UCSD-AML1 (cell line): ENCODE results near the gene DRAXIN.

Experiments used
- DNase-seq: peaks from one replicate; lab custom pipeline; 2025; ENCODE audit not compliant: unreplicated experiment; lab: John Stamatoyannopoulos, UW

The DRAXIN gene

DNA sequence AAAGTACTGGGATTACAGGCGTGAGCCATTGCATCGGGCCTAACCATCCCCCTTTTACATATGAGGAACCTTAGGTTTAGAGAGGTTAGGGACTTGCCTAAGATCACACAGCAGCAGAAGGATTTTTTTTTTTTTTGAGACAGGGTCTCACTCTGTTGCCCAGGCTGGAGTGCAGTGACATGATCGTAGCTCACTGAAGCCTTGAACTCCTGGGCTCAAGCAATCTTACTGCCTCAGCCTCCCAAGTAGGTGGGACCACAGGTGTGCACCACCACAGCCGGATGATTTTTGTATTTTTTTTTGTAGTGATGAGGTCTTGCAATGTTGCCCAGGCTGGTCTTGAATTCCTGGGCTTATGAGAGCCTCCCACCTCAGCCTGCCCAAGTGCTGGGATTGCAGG is 68.3 kb downstream of the DRAXIN start:
- DNase-seq, result no peak

DNA sequence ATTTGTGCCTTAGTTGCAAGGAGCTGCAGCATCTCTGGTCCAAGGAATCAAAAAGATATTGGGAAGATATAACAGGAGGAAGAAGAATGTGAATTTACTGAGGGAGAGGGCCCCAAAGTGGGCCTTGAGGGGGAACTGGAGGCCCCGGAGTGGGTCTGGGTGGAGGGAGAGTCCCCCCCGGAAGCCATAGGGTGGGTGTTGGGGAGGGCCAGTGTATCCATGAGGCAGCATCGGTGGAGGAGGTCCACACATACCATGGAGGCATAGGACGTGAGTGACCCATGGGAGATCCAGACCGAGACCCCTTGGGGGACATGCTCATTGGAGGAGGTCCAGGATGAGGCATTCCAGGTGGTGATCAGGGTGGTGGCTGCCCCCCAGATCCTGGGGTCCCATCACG is 69.8 kb downstream of the DRAXIN start:
- DNase-seq, result no peak

DNA sequence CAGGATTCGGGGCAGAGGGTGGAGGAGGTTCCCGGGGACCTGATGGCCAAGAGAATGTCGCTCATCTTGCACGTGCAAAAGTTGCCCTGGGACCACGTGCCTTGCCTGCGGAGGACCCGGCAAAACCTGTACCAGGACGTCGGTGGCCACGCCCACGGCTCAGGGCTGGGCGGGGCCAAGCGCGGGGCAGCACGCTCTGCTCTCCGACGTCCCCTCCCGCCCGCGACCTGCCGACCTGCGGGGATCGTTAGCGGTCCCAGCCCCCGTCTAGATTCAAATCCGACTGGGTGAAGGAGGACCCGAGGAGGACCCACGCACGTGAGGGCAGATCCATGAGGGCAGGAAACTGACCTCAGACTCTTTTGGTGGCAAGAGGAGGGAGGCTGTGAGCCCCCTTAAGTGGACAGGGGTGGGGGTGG is 70.5 kb downstream of the DRAXIN start, which contains the start of gene C1orf167:
Gene C1orf167 (plus strand): TSS at position 206 of the 419 bp plus-strand sequence. CDS start 2,208 bp downstream, outside the sequence.
- no peak for DNase-seq

DNA sequence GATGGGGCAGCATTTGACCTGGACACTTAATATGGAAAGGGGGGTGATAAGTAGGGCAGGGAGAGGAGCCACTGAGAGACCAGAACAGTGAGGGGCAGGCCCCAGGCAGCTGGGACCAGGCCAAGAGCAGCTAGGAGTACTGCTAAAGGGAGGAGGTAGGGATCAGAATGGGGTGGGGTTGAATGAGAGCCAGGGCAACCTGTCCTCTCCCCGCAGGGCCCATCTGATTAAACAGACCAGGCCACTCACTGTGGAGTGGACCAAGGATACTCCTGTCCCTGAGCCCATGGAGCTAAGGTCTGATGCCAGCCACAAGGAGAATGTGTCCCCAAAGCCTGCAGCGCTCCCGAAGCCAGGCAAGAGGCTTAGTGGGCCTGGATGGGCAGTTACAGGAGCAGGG is 72.6 kb downstream of the DRAXIN start:
- no peak for DNase-seq

DNA sequence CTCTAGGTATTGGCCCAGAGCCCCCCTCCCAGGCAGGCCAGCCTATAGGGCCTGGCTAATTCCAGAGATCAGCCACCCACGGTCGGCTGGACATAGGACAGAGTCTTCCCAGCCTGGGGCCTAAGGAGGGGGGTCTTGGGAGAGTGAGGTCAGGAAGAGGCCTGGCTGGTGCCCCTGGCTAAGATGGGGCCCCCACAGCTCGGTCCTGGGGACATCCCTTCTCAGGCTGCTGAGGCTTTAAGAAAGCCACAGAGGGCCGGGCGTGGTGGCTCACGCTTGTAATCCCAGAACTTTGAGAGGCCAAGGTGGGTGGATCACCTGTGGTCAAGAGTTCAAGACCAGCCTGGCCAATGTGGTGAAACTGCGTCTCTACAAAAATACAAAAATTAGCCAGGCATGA is 73.0 kb downstream of the DRAXIN start:
- no peak for DNase-seq

DNA sequence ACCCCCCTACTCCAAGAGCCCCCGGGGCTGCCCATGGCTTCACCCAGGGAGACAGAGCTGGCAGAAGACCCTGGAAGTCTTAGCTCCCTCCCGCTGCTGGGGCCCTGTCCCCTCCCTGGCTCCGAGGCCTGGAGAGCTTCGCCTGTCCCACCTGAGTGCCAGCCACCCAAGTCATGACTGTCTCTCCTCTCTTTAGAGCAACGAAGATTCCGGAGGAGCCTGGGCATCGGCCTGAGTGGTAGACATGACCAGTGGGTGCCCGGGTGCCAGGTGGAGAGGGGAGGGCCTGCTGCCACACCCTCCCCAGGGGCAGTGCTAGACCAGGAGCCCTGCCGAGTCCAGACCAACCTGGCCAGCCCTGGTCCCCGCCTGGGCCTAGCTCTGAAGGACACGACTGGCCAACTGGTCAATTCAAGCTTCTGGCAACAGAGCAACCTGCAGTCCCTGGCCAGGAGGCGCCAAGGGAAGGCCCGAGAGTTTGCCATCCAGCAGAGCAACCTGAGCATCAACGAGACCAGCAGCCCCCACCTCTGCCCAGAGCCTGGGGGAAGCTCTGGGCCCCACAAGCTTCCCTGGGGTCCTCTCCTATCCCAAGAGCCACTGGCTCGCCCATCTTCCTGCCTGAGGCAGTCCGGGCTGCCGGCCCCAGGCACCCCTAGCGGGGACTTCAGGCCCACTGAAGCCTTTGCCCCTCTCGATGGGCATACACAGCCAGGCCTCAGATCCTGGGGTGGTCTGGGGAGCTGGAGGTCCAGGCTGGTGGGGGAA is 74.3 kb downstream of the DRAXIN start:
- DNase-seq, result no peak

DNA sequence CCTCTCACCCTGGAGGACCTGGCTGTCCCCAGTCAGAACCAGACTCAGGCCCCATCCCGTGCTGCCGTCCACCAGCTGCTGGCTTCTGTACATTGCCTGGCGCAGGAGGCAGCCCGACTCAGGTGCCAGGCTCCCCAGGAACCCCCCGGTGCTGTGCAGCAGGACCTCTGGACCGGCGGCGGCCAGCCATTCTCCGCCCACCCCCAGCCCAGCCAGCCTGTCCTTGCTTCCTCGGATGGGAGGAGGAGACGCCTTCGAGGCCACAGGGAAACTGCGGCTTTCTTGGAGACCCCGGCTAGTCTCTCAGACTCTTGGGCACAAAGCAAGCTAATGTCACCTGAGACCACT is 74.9 kb downstream of the DRAXIN start:
- DNase-seq, result no peak

DNA sequence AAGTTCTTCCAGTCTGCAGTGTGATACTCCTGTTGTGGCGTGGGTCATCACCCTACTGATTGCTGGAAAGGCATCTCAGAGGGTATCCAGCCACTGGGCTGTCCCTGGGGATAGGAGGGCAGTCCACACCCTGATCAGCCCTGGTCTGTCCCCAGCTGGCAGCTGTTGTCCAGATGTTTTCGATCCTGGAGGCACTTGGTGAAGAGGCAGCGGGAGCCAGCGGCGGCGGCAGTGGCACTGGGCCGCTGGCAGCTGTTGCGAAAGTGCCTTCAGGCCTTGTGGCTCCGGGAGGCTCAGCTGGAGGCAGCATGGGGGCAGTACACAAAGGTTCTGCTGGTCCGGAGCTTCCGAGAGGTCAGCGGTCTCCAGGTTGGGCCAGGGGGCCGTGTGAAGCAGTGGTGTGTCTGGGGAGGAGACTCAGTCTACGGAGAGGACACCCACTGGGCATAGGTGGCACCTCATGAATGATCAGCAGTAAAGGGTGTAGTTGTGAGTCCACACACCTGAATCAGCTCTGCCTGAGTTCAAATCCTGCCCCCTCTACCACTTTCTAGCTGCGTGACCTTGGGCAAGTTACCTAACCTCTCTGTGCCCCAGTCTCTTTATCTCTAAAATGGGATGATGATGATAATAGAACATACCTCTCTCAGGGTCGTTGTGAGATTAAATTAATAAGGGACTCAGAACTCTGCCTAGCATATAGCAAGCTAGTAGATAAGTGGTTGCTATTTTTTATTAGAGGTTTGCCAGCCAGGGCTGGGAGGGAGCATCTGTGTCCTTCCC is 76.6 kb downstream of the DRAXIN start:
- no peak for DNase-seq

DNA sequence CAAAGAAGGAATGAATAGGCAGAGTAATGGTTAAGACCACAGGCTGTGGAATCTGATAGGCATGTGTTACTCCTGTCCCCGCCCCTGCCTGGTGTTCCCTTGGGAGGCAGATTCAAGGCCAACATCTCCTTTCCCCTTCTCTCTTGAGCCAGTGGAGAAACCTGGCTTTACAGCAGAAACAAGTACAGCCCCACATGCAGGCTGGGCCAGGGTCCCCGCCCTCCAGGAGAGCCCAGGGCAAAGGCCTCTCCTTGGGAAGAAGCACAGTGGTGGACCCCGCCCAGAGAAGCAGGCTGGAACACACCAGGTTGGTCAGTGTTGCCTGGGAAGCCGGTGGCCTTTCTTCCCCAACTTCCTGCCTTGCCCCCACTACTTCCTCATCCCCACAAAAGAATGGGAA is 77.3 kb downstream of the DRAXIN start:
- DNase-seq, result no peak

DNA sequence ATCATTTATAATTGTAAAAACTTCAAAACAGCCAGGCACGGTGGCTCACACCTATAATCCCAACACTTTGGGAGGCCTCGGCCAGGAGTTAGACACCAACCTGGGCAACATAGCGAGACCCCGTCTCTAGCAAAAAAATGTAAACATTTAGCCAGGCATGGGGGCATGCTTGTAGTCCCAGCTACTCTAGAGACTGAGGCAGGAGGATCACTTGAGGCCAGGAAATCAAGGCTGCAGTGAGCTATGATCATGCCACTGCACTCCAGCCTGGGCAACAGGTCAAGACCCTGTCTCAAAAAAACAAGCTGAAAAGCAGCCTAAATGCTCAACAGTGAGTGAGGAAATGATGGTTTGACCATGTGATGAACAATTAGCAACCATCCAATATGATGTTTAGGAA is 77.8 kb downstream of the DRAXIN start:
- no peak for DNase-seq

DNA sequence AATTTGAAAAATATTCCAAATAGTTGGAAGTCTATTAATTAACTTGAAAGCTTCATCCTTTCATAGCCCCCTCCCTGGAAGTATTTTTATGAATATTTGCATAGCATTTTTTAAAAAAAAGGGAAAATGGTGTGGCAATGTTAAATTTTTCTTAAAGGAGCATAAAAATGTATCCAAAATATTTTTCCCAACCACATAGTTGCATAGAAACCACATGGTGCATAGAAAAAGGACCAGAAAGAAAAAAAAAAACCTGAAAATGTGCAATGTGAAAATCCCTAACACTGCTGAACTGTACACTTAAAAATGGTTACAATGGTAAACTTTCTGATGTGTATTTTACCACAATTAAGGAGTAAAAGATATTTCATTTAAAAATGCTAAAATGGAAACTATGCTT is 78.5 kb downstream of the DRAXIN start:
- DNase-seq, result no peak

DNA sequence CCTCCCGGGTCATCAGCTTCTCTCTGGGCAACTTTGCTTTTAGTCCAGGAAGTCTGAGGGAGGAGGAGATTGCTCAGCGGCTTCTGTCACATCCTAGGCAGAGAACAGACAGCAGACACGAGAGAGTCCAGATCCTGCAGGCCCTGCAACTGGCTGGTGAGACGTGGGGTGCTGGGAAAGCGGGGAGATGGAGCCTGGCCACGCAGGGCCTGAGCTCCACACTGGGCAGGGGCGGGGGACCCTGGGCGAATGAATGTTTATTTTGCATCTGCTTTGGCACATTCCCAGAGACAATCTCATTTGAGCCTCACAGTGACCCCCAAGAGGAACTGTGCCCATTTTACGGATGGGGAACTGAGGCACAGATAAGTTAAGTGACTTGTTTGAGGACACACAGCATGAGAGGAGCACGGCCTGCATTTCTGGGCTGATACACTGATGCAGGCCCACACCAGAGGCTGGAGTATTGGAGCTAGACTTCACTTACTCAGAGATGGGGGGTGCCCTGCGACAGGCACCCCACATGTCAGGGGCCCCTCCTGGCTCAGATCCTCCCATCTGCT is 80.1 kb downstream of the DRAXIN start:
- DNase-seq, result no peak

DNA sequence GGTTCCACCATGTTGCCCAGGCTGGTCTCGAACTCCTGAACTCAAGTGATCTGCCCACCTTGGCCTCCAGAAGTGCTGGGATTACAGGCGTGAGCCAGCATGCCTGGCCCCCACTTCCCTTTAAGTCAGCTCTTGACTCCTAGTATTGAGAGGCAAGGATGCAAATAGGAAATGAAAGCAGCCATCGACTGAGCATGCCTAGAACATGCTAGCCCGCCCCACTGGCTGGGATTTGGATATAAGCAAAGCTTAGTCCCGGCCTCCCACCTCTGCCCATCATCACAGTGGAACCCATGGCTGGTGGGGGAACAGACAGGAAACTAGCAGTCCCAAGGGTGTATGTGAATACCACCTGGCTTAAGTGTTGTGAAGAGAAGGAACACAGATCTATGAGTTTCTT is 80.9 kb downstream of the DRAXIN start:
- no peak for DNase-seq

DNA sequence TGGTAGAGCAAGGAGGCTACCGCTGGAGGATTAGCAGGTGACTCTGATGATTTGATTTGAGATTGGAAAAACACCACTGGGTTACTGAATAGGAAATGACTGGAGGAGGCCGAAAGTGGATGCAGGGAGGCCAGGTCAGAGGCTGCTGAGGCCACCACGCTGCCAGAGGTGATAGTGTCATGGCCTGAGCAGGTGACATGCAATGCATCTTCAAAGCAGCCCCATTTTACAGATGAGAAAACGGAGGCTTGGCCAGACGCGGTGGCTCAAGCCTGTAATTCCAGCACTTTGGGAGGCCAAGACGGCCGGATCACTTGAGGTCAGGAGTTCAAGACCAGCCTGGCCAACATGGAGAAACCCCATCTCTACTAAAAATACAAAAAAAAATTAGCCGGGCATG is 83.2 kb downstream of the DRAXIN start:
- DNase-seq, result no peak
